PFSK-1 (cell line): ENCODE results near the gene CA11.

Experiments used
- FOXP2 ChIP-seq: optimal IDR thresholded peaks from 2 replicates; pipeline ENCODE3; 2011; ENCODE audit warnings: borderline replicate concordance, control low read depth, inconsistent platforms; ENCODE audit not compliant: insufficient read depth; ENCODE audit errors: extremely low read length, extremely low read depth
- POLR2AphosphoS5 ChIP-seq: IDR thresholded peaks from 2 replicates; pipeline ENCODE4 v1.6.1; 2012; ENCODE audit warnings: low read depth, mild to moderate bottlenecking, control low read depth, low read length, moderate library complexity
- REST ChIP-seq, 2 experiments: IDR thresholded peaks; 2 replicates each; pipeline versions ENCODE4 v1.6.1 to v1.8.0; 2011 to 2012; ENCODE audit warnings: low read depth in 2 of 2, low read length in 2 of 2, control low read depth in 1 of 2, inconsistent platforms in 1 of 2, mild to moderate bottlenecking in 1 of 2, moderate library complexity in 1 of 2; ENCODE audit not compliant: insufficient read depth in 1 of 2
- SIN3A ChIP-seq: IDR thresholded peaks from 2 replicates; pipeline ENCODE4 v1.6.1; 2012; ENCODE audit warnings: mild to moderate bottlenecking, low read length, moderate library complexity, borderline replicate concordance; ENCODE audit not compliant: insufficient read depth
- TAF1 ChIP-seq: IDR thresholded peaks from 2 replicates; pipeline ENCODE4 v1.6.1; 2012; ENCODE audit warnings: low read length, control low read depth, borderline replicate concordance; ENCODE audit not compliant: insufficient read depth

The CA11 gene

GRCh38 chr19:48611872-48612271 is 34.1 kb downstream of the CA11 start:
- TF ChIP-seq TAF1 (no peak), SIN3A (no peak), FOXP2 (no peak), REST (IDR thresholded peaks at IDR 0.05; ENCODE audit: insufficient read depth in 1 of 2, low read depth in 2 of 2, low read length in 2 of 2) (no peak), POLR2AphosphoS5 (no peak)

GRCh38 chr19:48609571-48610108 is 36.3 kb downstream of the CA11 start:
- TF ChIP-seq POLR2AphosphoS5 (no peak), TAF1 (no peak), REST (IDR thresholded peaks at IDR 0.05; ENCODE audit: insufficient read depth in 1 of 2, low read depth in 2 of 2, low read length in 2 of 2) (no peak), SIN3A (no peak), FOXP2 (no peak)

- TF ChIP-seq SIN3A (no peak), FOXP2 (no peak), REST (IDR thresholded peaks at IDR 0.05; ENCODE audit: insufficient read depth in 1 of 2, low read depth in 2 of 2, low read length in 2 of 2) (no peak), TAF1 (no peak), POLR2AphosphoS5 (no peak)
These were observed 37.2 kb downstream of the CA11 start for GRCh38 chr19:48608798-48609263.

GRCh38 chr19:48607359-48607755 is 38.6 kb downstream of the CA11 start:
- TF ChIP-seq SIN3A: no peak
- TF ChIP-seq REST (IDR thresholded peaks at IDR 0.05; ENCODE audit: insufficient read depth in 1 of 2, low read depth in 2 of 2, low read length in 2 of 2): no peak
- TF ChIP-seq FOXP2: no peak
- TF ChIP-seq TAF1: no peak
- no peak for TF ChIP-seq POLR2AphosphoS5

- TF ChIP-seq POLR2AphosphoS5: no peak
- no peak for TF ChIP-seq TAF1
- TF ChIP-seq REST (IDR thresholded peaks at IDR 0.05; ENCODE audit: insufficient read depth in 1 of 2, low read depth in 2 of 2, low read length in 2 of 2): no peak
- no peak for TF ChIP-seq FOXP2
- no peak for TF ChIP-seq SIN3A
These were observed 39.3 kb downstream of the CA11 start, which contains the start of gene SPACA4 for GRCh38 chr19:48606463-48607358. SPACA4 (plus strand) TSS chr19:48606742; CDS start chr19:48606979, 237 bp downstream.
